ENCODE results near the gene WRAP73. TPM values are rescaled to one million over a fixed set of nuclear protein-coding genes. Genes with fewer than 3 reads are reported as not detected.

WRAP73 gene
- total RNA-seq, 1 experiment from 2014 or later = 37.2 TPM

GRCh38 chr1:3641046-3641760 lies 8.7 kb downstream of the WRAP73 start:
- no peaks in the 10 kb centered on the region for H3K27me3 ChIP-seq (ENCODE audit: low read length)
- no peak overlapping the region for H3K27ac ChIP-seq (ENCODE audit: low read length)
- H3K4me2 ChIP-seq (ENCODE audit: low read depth, low read length, poor library complexity, severe bottlenecking) = no peak overlapping the region
- H3K79me2 ChIP-seq (ENCODE audit: low read length) = no peaks in the 10 kb centered on the region
- H3K9me3 ChIP-seq (ENCODE audit: low read length) = no peaks in the 10 kb centered on the region
- H3K36me3 ChIP-seq (ENCODE audit: insufficient read depth, low read length) = no peaks in the 10 kb centered on the region; the same call in 1 of the 2 replicates
- no peaks in the 10 kb centered on the region for H3K4me1 ChIP-seq (ENCODE audit: low read length)
- no peak overlapping the region for H3K9ac ChIP-seq (ENCODE audit: low read length)
- no peak overlapping the region for H3K4me3 ChIP-seq (ENCODE audit: low read length)
- no peak overlapping the region for H2AFZ ChIP-seq (ENCODE audit: low read length)
- no peaks in the 10 kb centered on the region for H4K20me1 ChIP-seq (ENCODE audit: insufficient read depth, low read depth, low read length)
- no peaks in the 10 kb centered on the region for H3K9me2 ChIP-seq (replicated peaks; ENCODE audit: insufficient read depth, low read length)
- no peak for DNase-seq

DNA sequence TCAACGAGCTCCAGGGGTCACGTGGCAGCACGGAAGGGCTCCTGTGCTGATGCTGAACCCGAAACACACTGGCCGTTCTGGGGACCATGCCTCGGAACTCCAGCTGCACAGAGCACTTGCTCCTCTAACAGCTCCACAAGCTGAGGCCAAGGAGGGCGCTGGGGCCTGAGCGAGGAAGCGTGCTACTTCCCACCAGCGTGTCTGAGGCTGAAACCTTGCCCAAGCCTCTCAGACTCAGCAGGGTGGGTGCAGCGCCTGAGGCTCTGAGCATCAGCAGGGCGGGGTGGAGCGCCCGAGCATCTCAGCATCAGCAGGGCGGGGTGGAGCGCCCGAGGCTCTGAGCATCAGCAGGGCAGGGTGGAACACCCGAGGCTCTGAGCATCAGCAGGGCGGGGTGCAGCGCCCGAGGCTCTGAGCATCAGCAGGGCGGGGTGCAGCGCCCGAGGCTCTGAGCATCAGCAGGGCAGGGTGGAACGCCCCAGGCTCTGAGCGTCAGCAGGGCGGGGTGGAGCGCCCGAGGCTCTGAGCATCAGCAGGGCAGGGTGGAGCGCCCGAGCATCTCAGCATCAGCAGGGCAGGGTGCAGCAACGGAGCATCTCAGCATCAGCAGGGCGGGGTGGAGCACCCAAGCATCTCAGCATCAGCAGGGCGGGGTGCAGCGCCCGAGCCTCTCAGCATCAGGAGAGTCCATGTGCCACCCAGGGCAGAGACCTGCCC lies 9.6 kb downstream of the WRAP73 start:
- Histone ChIP-seq H3K9me3 (ENCODE audit: low read length) (no peaks in the 10 kb centered on the region), H3K4me3 (ENCODE audit: low read length) (no peak overlapping the region), H3K79me2 (ENCODE audit: low read length) (no peaks in the 10 kb centered on the region), H3K27me3 (ENCODE audit: low read length) (no peaks in the 10 kb centered on the region), H3K9me2 (replicated peaks; ENCODE audit: insufficient read depth, low read length) (no peaks in the 10 kb centered on the region), H3K4me1 (ENCODE audit: low read length) (no peaks in the 10 kb centered on the region), H2AFZ (ENCODE audit: low read length) (no peak overlapping the region), H3K36me3 (ENCODE audit: insufficient read depth, low read length) (no peaks in the 10 kb centered on the region), H3K4me2 (ENCODE audit: low read depth, low read length, poor library complexity, severe bottlenecking) (no peak overlapping the region), H3K9ac (ENCODE audit: low read length) (no peak overlapping the region), H4K20me1 (ENCODE audit: insufficient read depth, low read depth, low read length) (no peaks in the 10 kb centered on the region), H3K27ac (ENCODE audit: low read length) (no peak overlapping the region)
- no peak for DNase-seq

- Histone ChIP-seq H3K4me2 (ENCODE audit: low read depth, low read length, poor library complexity, severe bottlenecking) (no peak overlapping the region), H3K9ac (ENCODE audit: low read length) (no peak overlapping the region), H4K20me1 (ENCODE audit: insufficient read depth, low read depth, low read length) (no peaks in the 10 kb centered on the region), H3K9me3 (ENCODE audit: low read length) (no peaks in the 10 kb centered on the region), H3K36me3 (ENCODE audit: insufficient read depth, low read length) (peaks cover 3% of the 10 kb centered on the region; the same call in 1 of the 2 replicates), H3K9me2 (replicated peaks; ENCODE audit: insufficient read depth, low read length) (no peaks in the 10 kb centered on the region), H3K27me3 (ENCODE audit: low read length) (no peaks in the 10 kb centered on the region), H2AFZ (ENCODE audit: low read length) (no peak overlapping the region), H3K4me3 (ENCODE audit: low read length) (no peak overlapping the region), H3K27ac (ENCODE audit: low read length) (no peak overlapping the region), H3K79me2 (ENCODE audit: low read length) (no peaks in the 10 kb centered on the region), H3K4me1 (ENCODE audit: low read length) (no peaks in the 10 kb centered on the region)
- DNase-seq = no peak
Measured at GRCh38 chr1:3639397-3639911, 10.4 kb downstream of the WRAP73 start.

DNA sequence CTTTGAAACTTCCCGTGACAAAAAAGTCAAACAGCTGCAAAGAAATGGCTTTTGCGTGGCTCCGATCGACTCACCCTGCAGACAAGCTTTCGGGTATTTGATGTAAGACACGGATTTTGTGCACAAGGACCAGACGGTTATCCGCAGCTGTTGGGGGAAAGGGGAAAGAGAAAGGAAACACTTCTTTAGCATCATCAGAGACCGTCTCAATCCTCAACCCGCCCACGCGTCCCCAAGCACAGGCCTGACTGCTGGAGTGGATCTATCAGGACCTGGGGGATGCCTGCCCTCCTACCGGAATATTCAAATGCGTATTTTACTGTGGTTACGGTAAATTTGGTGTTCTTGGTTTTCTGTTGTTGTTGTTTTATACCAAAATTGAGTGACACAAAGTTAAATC lies 11.2 kb downstream of the WRAP73 start:
- Histone ChIP-seq H2AFZ (ENCODE audit: low read length) (no peak overlapping the region), H4K20me1 (ENCODE audit: insufficient read depth, low read depth, low read length) (no peaks in the 10 kb centered on the region), H3K79me2 (ENCODE audit: low read length) (no peaks in the 10 kb centered on the region), H3K27me3 (ENCODE audit: low read length) (no peaks in the 10 kb centered on the region), H3K4me1 (ENCODE audit: low read length) (no peaks in the 10 kb centered on the region), H3K9me3 (ENCODE audit: low read length) (no peaks in the 10 kb centered on the region), H3K4me3 (ENCODE audit: low read length) (no peak overlapping the region), H3K27ac (ENCODE audit: low read length) (no peak overlapping the region), H3K9me2 (replicated peaks; ENCODE audit: insufficient read depth, low read length) (no peaks in the 10 kb centered on the region), H3K9ac (ENCODE audit: low read length) (no peak overlapping the region), H3K36me3 (ENCODE audit: insufficient read depth, low read length) (peaks cover 3% of the 10 kb centered on the region; the same call in 1 of the 2 replicates), H3K4me2 (ENCODE audit: low read depth, low read length, poor library complexity, severe bottlenecking) (no peak overlapping the region)
- no peak for DNase-seq

DNA sequence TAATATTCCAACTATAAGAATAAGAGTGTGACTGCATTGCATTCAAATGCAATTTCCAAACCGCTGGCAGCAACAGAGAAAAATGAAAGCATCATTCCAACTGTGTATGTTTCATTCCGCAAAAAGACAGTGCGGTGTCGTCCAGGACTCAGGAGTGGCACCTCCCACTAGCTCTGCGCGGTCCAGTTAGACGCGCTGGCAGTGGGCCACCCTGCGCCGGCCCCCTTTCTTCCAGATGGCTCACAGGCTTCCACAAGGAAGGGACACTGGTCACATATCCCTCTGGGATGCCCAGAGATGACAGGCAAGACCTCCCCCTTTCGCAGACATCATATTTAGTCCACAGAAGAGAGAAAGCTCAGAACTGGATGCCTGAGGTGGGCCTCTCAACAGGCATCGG lies 11.9 kb downstream of the WRAP73 start:
- Histone ChIP-seq H3K9me3 (ENCODE audit: low read length) (no peaks in the 10 kb centered on the region), H3K27ac (ENCODE audit: low read length) (no peak overlapping the region), H3K79me2 (ENCODE audit: low read length) (no peaks in the 10 kb centered on the region), H3K4me2 (ENCODE audit: low read depth, low read length, poor library complexity, severe bottlenecking) (no peak overlapping the region), H3K36me3 (ENCODE audit: insufficient read depth, low read length) (peaks cover 3% of the 10 kb centered on the region; the same call in 1 of the 2 replicates), H3K4me1 (ENCODE audit: low read length) (no peaks in the 10 kb centered on the region), H3K9ac (ENCODE audit: low read length) (no peak overlapping the region), H3K9me2 (replicated peaks; ENCODE audit: insufficient read depth, low read length) (no peaks in the 10 kb centered on the region), H3K27me3 (ENCODE audit: low read length) (no peaks in the 10 kb centered on the region), H2AFZ (ENCODE audit: low read length) (no peak overlapping the region), H4K20me1 (ENCODE audit: insufficient read depth, low read depth, low read length) (no peaks in the 10 kb centered on the region), H3K4me3 (ENCODE audit: low read length) (no peak overlapping the region)
- DNase-seq = no peak

- H3K4me3 ChIP-seq (ENCODE audit: low read length) = no peak overlapping the region
- peaks cover 3% of the 10 kb centered on the region; the same call in 1 of the 2 replicates for H3K36me3 ChIP-seq (ENCODE audit: insufficient read depth, low read length)
- H2AFZ ChIP-seq (ENCODE audit: low read length) = no peak overlapping the region
- no peaks in the 10 kb centered on the region for H3K9me2 ChIP-seq (replicated peaks; ENCODE audit: insufficient read depth, low read length)
- H3K27me3 ChIP-seq (ENCODE audit: low read length) = no peaks in the 10 kb centered on the region
- no peaks in the 10 kb centered on the region for H3K9me3 ChIP-seq (ENCODE audit: low read length)
- H3K9ac ChIP-seq (ENCODE audit: low read length) = no peak overlapping the region
- H4K20me1 ChIP-seq (ENCODE audit: insufficient read depth, low read depth, low read length) = no peaks in the 10 kb centered on the region
- no peak overlapping the region for H3K27ac ChIP-seq (ENCODE audit: low read length)
- no peak overlapping the region for H3K4me2 ChIP-seq (ENCODE audit: low read depth, low read length, poor library complexity, severe bottlenecking)
- H3K4me1 ChIP-seq (ENCODE audit: low read length) = no peaks in the 10 kb centered on the region
- DNase-seq = no peak
- H3K79me2 ChIP-seq (ENCODE audit: low read length) = no peaks in the 10 kb centered on the region
Measured at GRCh38 chr1:3636531-3636930, 13.4 kb downstream of the WRAP73 start.

DNA sequence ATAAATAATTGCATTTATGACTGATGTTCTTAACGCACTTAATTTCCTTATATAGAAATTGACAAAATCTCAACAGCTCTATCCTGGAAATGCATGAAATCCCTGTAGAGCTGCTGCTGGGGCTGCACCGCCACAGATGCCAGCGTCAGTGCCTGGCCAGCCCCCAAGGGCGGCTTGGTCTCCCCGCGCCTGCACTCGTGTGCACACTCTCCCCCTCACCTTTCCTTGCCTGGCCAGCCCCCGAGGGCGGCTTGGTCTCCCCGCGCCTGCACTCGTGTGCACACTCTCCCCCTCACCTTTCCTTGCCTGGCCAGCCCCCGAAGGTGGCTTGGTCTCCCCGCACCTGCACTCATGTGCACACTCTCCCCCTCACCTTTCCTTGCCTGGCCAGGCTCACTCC lies 13.8 kb downstream of the WRAP73 start:
- H3K9me3 ChIP-seq (ENCODE audit: low read length) = no peaks in the 10 kb centered on the region
- DNase-seq = no peak
- H3K27me3 ChIP-seq (ENCODE audit: low read length) = no peaks in the 10 kb centered on the region
- no peak overlapping the region for H3K27ac ChIP-seq (ENCODE audit: low read length)
- no peak overlapping the region for H3K4me2 ChIP-seq (ENCODE audit: low read depth, low read length, poor library complexity, severe bottlenecking)
- H2AFZ ChIP-seq (ENCODE audit: low read length) = no peak overlapping the region
- H4K20me1 ChIP-seq (ENCODE audit: insufficient read depth, low read depth, low read length) = no peaks in the 10 kb centered on the region
- no peak overlapping the region for H3K9ac ChIP-seq (ENCODE audit: low read length)
- no peaks in the 10 kb centered on the region for H3K79me2 ChIP-seq (ENCODE audit: low read length)
- H3K4me1 ChIP-seq (ENCODE audit: low read length) = no peaks in the 10 kb centered on the region
- peaks cover 3% of the 10 kb centered on the region; the same call in 1 of the 2 replicates for H3K36me3 ChIP-seq (ENCODE audit: insufficient read depth, low read length)
- H3K9me2 ChIP-seq (replicated peaks; ENCODE audit: insufficient read depth, low read length) = no peaks in the 10 kb centered on the region
- no peak overlapping the region for H3K4me3 ChIP-seq (ENCODE audit: low read length)

- Histone ChIP-seq H3K4me1 (ENCODE audit: low read length) (no peaks in the 10 kb centered on the region), H3K79me2 (ENCODE audit: low read length) (no peaks in the 10 kb centered on the region), H3K4me2 (ENCODE audit: low read depth, low read length, poor library complexity, severe bottlenecking) (no peak overlapping the region), H3K9me2 (replicated peaks; ENCODE audit: insufficient read depth, low read length) (no peaks in the 10 kb centered on the region), H3K9ac (ENCODE audit: low read length) (no peak overlapping the region), H3K4me3 (ENCODE audit: low read length) (no peak overlapping the region), H3K27ac (ENCODE audit: low read length) (no peak overlapping the region), H2AFZ (ENCODE audit: low read length) (no peak overlapping the region), H3K27me3 (ENCODE audit: low read length) (no peaks in the 10 kb centered on the region), H3K36me3 (ENCODE audit: insufficient read depth, low read length) (peaks cover 3% of the 10 kb centered on the region; the same call in 1 of the 2 replicates), H3K9me3 (ENCODE audit: low read length) (no peaks in the 10 kb centered on the region), H4K20me1 (ENCODE audit: insufficient read depth, low read depth, low read length) (no peaks in the 10 kb centered on the region)
- no peak for DNase-seq
Measured at GRCh38 chr1:3634059-3634800, 15.7 kb downstream of the WRAP73 start.
